Measurements from ENCODE around the gene GRIK2. TPM values are rescaled to one million over a fixed set of nuclear protein-coding genes. Genes with fewer than 3 reads are reported as not detected.

The GRIK2 gene
- total RNA-seq, 4 donors from 2014 or later, result 0.46 to 3.7 (median 1.8) TPM

- intact Hi-C loops (cut with DNase I), result no loop called here
- TF ChIP-seq CTCF (IDR thresholded peaks at IDR 0.05) (no peak), POLR2AphosphoS5 (IDR thresholded peaks at IDR 0.05) (no peak), POLR2A (IDR thresholded peaks at IDR 0.05; ENCODE audit: low read depth) (no peak), EP300 (IDR thresholded peaks at IDR 0.05) (no peak)
- no peak for DNase-seq (ENCODE audit: extremely low spot score)
- WGBS, result 96% methylated on average over 1 of the region's 1 CpG
- Histone ChIP-seq H3K27me3 (no peaks in the 10 kb centered on the region), H3K9me3 (no peaks in the 10 kb centered on the region), H3K4me1 (no peaks in the 10 kb centered on the region), H3K4me3 (no peak overlapping the region), H3K36me3 (no peaks in the 10 kb centered on the region), H3K27ac (replicated peaks in 1 of 4) (no peak overlapping the region)
Observed at GRCh38 chr6:101845621-101846020, 452.1 kb downstream of the GRIK2 start.

GRCh38 chr6:101847690-101848089 is 454.2 kb downstream of the GRIK2 start:
- TF ChIP-seq CTCF (IDR thresholded peaks at IDR 0.05) (no peak), POLR2AphosphoS5 (IDR thresholded peaks at IDR 0.05) (no peak), POLR2A (IDR thresholded peaks at IDR 0.05; ENCODE audit: low read depth) (no peak), EP300 (IDR thresholded peaks at IDR 0.05) (no peak)
- no peaks in the 10 kb centered on the region for H3K27me3 ChIP-seq
- no peaks in the 10 kb centered on the region for H3K4me1 ChIP-seq
- H3K4me3 ChIP-seq, result no peak overlapping the region
- 45% methylated on average over 3 of the region's 3 CpGs for WGBS
- intact Hi-C loops (cut with DNase I), result no loop called here
- H3K36me3 ChIP-seq, result no peaks in the 10 kb centered on the region
- H3K9me3 ChIP-seq, result no peaks in the 10 kb centered on the region
- DNase-seq (ENCODE audit: extremely low spot score), result no peak
- H3K27ac ChIP-seq (replicated peaks in 1 of 4), result no peak overlapping the region

GRCh38 chr6:101851911-101852310 is 458.4 kb downstream of the GRIK2 start:
- 84% methylated on average over 1 of the region's 1 CpG for WGBS
- Histone ChIP-seq H3K36me3 (no peaks in the 10 kb centered on the region), H3K27me3 (no peaks in the 10 kb centered on the region), H3K9me3 (no peaks in the 10 kb centered on the region), H3K4me1 (no peaks in the 10 kb centered on the region), H3K4me3 (no peak overlapping the region), H3K27ac (replicated peaks in 1 of 4) (no peak overlapping the region)
- no peak for DNase-seq (ENCODE audit: extremely low spot score)
- TF ChIP-seq CTCF (IDR thresholded peaks at IDR 0.05), result no peak
- TF ChIP-seq POLR2AphosphoS5 (IDR thresholded peaks at IDR 0.05), result no peak
- intact Hi-C loops (cut with DNase I), result no loop called here

GRCh38 chr6:101853231-101854085 is 459.9 kb downstream of the GRIK2 start:
- intact Hi-C loops (cut with DNase I), result no loop called here
- no peak for DNase-seq (ENCODE audit: extremely low spot score)
- WGBS, result 75% methylated on average over 3 of the region's 3 CpGs
- H3K27me3 ChIP-seq, result no peaks in the 10 kb centered on the region
- H3K4me1 ChIP-seq, result no peaks in the 10 kb centered on the region
- no peaks in the 10 kb centered on the region for H3K36me3 ChIP-seq
- no peaks in the 10 kb centered on the region for H3K9me3 ChIP-seq
- H3K27ac ChIP-seq (replicated peaks in 1 of 4), result no peak overlapping the region
- no peak for TF ChIP-seq POLR2A (IDR thresholded peaks at IDR 0.05; ENCODE audit: low read depth)
- no peak for TF ChIP-seq CTCF (IDR thresholded peaks at IDR 0.05)
- no peak for TF ChIP-seq EP300 (IDR thresholded peaks at IDR 0.05)
- TF ChIP-seq POLR2AphosphoS5 (IDR thresholded peaks at IDR 0.05), result no peak
- no peak overlapping the region for H3K4me3 ChIP-seq

GRCh38 chr6:101876431-101876830 is 482.9 kb downstream of the GRIK2 start:
- no peak for DNase-seq (ENCODE audit: extremely low spot score)
- no peaks in the 10 kb centered on the region for H3K27me3 ChIP-seq
- no peaks in the 10 kb centered on the region for H3K4me1 ChIP-seq
- no peaks in the 10 kb centered on the region for H3K36me3 ChIP-seq
- no peak overlapping the region for H3K27ac ChIP-seq (replicated peaks in 1 of 4)
- intact Hi-C loops (cut with DNase I), result no loop called here
- H3K4me3 ChIP-seq, result no peak overlapping the region
- no peak for TF ChIP-seq POLR2A (IDR thresholded peaks at IDR 0.05; ENCODE audit: low read depth)
- TF ChIP-seq CTCF (IDR thresholded peaks at IDR 0.05), result no peak
- TF ChIP-seq POLR2AphosphoS5 (IDR thresholded peaks at IDR 0.05), result no peak
- TF ChIP-seq EP300 (IDR thresholded peaks at IDR 0.05), result no peak
- H3K9me3 ChIP-seq, result no peaks in the 10 kb centered on the region

All from esophagus muscularis mucosa (tissue), 4 donors.